EH (cell line): ENCODE measurements around the gene SIAH3.

Experiments
- DNase-seq: peaks from one replicate; pipeline ENCODE4 v3.0.0-alpha.2; 2015; ENCODE audit warnings: low read depth

SIAH3 gene

DNA sequence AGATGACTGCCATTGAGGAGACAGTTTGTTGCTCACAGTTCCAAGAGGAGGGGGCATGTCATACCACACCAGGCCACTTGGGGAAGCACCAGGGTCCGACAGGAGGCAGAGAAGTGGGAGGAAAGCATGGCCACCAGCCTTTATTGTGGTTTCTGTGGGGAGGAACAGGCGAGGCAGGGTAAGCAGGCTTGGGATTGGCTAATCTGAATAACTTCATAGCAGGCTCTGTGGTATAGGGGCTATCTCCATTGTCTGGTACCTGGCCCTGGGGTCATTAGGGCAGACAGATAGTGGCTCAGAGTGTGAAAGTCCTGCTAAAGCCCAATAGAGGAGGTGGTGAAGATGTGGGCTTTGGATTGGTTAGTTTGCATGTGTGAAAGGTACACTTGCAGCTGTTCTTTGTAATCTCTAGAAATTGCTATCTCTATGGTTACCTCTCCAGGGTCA is 114.0 kb downstream of the SIAH3 start:
- DNase-seq = no peak

DNA sequence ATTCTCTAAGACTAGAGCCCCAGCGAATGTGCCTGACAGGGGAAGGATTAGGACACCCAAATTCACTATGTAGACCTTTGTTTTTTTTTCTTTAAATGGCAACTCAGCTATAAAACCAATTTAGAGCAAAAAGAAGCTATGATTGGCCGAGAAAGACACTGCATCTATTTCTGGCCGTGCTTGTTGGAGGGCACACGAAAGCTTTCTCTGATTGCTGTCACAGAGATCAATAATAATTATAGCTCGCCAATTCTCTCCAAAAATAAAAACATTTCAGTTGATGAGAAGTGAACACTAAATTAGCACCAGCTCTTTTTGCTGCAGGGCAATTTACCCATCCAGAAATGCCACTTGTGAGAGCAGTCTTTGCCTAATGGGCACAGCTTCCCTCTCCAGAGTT is 118.2 kb downstream of the SIAH3 start:
- DNase-seq = no peak

DNA sequence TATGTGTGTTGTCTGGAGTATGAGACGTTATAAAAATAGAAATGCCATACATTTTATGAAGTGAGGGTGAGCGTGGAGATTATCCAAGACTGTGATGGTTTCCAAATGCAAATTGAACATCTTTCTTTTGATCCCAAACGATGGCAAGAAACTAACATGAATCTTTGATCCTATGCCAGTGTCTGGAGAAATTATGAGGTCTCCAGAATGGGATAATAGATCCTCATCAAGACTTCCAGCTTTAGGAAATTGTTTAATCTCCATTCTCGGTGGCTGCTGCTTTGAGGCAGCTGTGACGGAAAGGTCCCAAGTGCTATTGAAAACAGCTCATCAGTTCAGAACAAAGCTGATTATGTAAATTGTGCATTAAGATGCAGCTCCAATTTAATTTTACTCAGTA is 118.6 kb downstream of the SIAH3 start:
- DNase-seq = no peak

DNA sequence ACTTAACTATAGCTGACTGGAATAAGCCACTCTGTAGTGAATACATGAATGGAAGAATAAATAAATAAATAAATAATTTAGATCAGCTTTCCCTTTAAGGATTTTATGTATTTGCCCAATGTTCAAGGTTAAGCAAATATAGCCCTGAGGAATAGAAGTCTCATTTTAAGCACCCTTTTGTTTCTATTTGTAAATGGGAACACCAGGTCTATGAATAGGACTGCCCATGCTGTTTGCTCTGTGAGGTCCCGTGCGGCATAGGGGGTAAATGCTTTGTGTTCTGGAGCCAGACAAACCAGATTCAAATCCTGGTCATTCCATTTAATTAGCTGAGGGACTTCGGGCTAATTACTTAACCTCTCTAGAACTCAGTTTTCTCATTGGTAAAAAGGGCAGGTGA is 120.1 kb downstream of the SIAH3 start:
- no peak for DNase-seq

DNA sequence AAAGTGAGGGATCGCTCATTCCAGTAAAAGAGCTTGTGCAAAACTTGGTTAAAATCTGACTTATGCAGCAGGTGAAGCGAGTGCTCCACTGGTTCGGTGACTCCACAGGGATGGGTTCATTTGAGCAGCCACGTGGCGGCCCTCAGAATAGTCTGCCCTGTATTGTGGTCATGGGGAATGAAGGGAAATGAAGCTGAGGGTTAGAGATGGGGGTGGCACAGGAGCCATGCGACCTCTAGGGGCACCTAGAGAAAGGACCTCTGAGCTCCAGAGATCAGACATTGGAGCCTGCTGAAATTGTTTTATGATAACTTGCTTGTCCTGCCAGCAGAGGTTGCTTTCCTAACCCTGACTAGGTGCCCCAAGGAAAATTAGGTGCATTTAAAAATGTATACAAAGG is 122.8 kb downstream of the SIAH3 start:
- DNase-seq = no peak
